Thoracic aorta (tissue), 2 donors: ENCODE measurements around the gene BABAM2. TPM values are rescaled to one million over a fixed set of nuclear protein-coding genes. Genes with fewer than 3 reads are reported as not detected.

Source experiments
- ATAC-seq: fragments of 150-250 bp; one replicate; pipeline ENCODE4 v1.8.0; 2017; ENCODE audit warnings: low read depth; ENCODE audit not compliant: insufficient number of reproducible peaks, low FRiP score
- DNase-seq: peaks from one replicate; pipeline ENCODE4 v3.0.0-alpha.2; 2020; ENCODE audit warnings: low spot score
- H3K27ac ChIP-seq, 2 donors: fragments of 200-600 bp; sonication (generic); 1 replicate in 1 of 2; 2 replicates in 1 of 2; pipeline ENCODE4 v1.5.1; 2016; ENCODE audit warnings: mild to moderate bottlenecking in 2 of 2, moderate library complexity in 2 of 2
- H3K27me3 ChIP-seq: fragments of 200-600 bp; sonication (generic); replicated peaks from 2 replicates; pipeline ENCODE4 v1.6.0; 2016; ENCODE audit warnings: mild to moderate bottlenecking; ENCODE audit not compliant: insufficient read depth
- H3K36me3 ChIP-seq: fragments of 200-600 bp; sonication (generic); one replicate; pipeline ENCODE4 v1.5.1; 2016
- H3K4me1 ChIP-seq, 2 donors: fragments of 200-600 bp; sonication (generic); 1 replicate in 1 of 2; 2 replicates in 1 of 2; pipeline versions ENCODE4 v1.5.1 to v1.6.0; 2016; ENCODE audit warnings: low read depth in 2 of 2, mild to moderate bottlenecking in 1 of 2; ENCODE audit not compliant: control insufficient read depth in 1 of 2
- H3K4me3 ChIP-seq: fragments of 200-600 bp; sonication (generic); 2 replicates; pipeline ENCODE4 v1.5.1; 2016; ENCODE audit warnings: mild to moderate bottlenecking
- H3K9me3 ChIP-seq: fragments of 200-600 bp; sonication (generic); 2 replicates; pipeline ENCODE4 v1.5.1; 2016
- total RNA-seq, 2 donors: library from RNA; depleted of rRNA; stranded (reverse); fragments of >200 nt; gene quantifications; one replicate each; pipeline versions ENCODE4 v1.1.0 to v1.2.3, GENCODE V29; 2016
- TF ChIP-seq, protein P1 (sequence below): fragments of 200-600 bp; sonication (generic); IDR thresholded peaks from one replicate; pipeline ENCODE4 v1.5.1; 2019; ENCODE audit warnings: antibody characterized with exemption

Gene BABAM2
- total RNA-seq, 2 donors from 2014 or later = 24.7 to 32.8 TPM

GRCh38 chr2:28228434-28228995, 338.0 kb downstream of the BABAM2 start:
- H3K27ac ChIP-seq = no peak overlapping the region
- no peaks in the 10 kb centered on the region for H3K27me3 ChIP-seq
- H3K9me3 ChIP-seq = no peaks in the 10 kb centered on the region
- peaks cover 21 to 76% of the 10 kb centered on the region in 2 donors for H3K4me1 ChIP-seq
- H3K4me3 ChIP-seq = no peak overlapping the region
- DNase-seq = no peak
- no peaks in the 10 kb centered on the region for H3K36me3 ChIP-seq
- no peak for ATAC-seq
- TF ChIP-seq, protein P1, sequence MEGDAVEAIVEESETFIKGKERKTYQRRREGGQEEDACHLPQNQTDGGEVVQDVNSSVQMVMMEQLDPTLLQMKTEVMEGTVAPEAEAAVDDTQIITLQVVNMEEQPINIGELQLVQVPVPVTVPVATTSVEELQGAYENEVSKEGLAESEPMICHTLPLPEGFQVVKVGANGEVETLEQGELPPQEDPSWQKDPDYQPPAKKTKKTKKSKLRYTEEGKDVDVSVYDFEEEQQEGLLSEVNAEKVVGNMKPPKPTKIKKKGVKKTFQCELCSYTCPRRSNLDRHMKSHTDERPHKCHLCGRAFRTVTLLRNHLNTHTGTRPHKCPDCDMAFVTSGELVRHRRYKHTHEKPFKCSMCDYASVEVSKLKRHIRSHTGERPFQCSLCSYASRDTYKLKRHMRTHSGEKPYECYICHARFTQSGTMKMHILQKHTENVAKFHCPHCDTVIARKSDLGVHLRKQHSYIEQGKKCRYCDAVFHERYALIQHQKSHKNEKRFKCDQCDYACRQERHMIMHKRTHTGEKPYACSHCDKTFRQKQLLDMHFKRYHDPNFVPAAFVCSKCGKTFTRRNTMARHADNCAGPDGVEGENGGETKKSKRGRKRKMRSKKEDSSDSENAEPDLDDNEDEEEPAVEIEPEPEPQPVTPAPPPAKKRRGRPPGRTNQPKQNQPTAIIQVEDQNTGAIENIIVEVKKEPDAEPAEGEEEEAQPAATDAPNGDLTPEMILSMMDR = no peak

- Histone ChIP-seq H3K4me3 (no peak overlapping the region), H3K27ac (peak overlapping the region in 1 of 2 donors; percentile 16), H3K27me3 (no peaks in the 10 kb centered on the region), H3K4me1 (peaks cover 6 to 57% of the 10 kb centered on the region in 2 donors), H3K9me3 (no peaks in the 10 kb centered on the region), H3K36me3 (no peaks in the 10 kb centered on the region)
- TF ChIP-seq, protein P1 = no peak
- DNase-seq (no peak), ATAC-seq (no peak)
Observed at GRCh38 chr2:28231110-28231631, 340.6 kb downstream of the BABAM2 start.

- H3K9me3 ChIP-seq = no peaks in the 10 kb centered on the region
- H3K36me3 ChIP-seq = no peaks in the 10 kb centered on the region
- no peaks in the 10 kb centered on the region for H3K27me3 ChIP-seq
- DNase-seq (no peak), ATAC-seq (no peak)
- H3K4me3 ChIP-seq = no peak overlapping the region
- no peak overlapping the region for H3K27ac ChIP-seq
- peaks cover 6 to 50% of the 10 kb centered on the region in 2 donors for H3K4me1 ChIP-seq
- TF ChIP-seq, protein P1 = no peak
Observed at GRCh38 chr2:28232295-28232694, 341.8 kb downstream of the BABAM2 start.

- H3K4me1 ChIP-seq = peaks cover 6 to 52% of the 10 kb centered on the region in 2 donors
- no peak for DNase-seq
- TF ChIP-seq, protein P1 = no peak
- ATAC-seq = no peak
- no peaks in the 10 kb centered on the region for H3K27me3 ChIP-seq
- no peaks in the 10 kb centered on the region for H3K36me3 ChIP-seq
- H3K9me3 ChIP-seq = no peaks in the 10 kb centered on the region
- H3K4me3 ChIP-seq = no peak overlapping the region
- peak overlapping the region in 1 of 2 donors; percentile 8 for H3K27ac ChIP-seq
Observed at GRCh38 chr2:28233164-28233676, 342.7 kb downstream of the BABAM2 start.

DNA sequence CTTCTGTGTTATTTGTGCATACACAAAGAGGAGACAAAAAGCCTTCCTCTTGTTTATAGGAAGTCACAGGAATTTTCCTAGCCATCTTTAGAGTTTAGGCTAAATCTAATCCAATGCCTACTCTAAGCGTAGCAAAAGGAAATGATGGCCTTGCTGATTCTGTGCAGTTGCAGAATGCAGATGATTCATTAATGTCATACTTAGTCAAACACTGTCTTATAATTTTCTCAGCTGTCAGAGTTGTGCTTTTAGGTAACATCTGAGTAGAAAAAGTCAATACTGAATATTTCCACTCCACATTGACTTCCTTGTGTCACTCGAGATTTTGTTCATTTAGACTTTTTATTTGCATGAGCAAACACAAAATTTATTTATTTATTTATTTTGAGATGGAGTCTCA, 344.3 kb downstream of the BABAM2 start:
- no peaks in the 10 kb centered on the region for H3K27me3 ChIP-seq
- no peaks in the 10 kb centered on the region for H3K9me3 ChIP-seq
- ATAC-seq = no peak
- H3K27ac ChIP-seq = no peak overlapping the region
- H3K4me3 ChIP-seq = no peak overlapping the region
- no peaks in the 10 kb centered on the region for H3K36me3 ChIP-seq
- H3K4me1 ChIP-seq = peaks cover 13 to 55% of the 10 kb centered on the region in 2 donors
- DNase-seq = no peak
- TF ChIP-seq, protein P1 = no peak
